Measurements from ENCODE around the gene AP1G1.

DNA sequence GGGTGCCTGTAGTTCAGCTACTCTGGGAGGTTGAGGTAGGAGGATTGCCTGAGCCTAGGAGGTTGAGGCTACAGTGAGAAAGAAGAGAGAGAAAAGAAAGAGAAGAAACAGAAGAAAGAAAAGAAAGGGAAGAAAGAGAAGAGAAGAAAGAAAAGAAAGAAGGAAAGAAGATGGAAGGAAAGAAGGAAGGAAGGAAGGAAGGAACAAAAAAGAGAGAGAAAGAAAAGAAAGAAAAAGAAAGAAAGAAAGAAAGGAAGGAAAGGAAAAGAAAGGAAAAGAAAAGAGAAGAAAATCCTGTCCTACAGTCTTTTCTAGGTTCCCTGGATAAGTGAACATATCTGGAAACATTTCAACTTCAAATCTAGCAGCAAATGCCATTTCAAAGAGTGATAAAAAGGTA is 54.5 kb downstream of the AP1G1 start:
- TF ChIP-seq, protein P1, sequence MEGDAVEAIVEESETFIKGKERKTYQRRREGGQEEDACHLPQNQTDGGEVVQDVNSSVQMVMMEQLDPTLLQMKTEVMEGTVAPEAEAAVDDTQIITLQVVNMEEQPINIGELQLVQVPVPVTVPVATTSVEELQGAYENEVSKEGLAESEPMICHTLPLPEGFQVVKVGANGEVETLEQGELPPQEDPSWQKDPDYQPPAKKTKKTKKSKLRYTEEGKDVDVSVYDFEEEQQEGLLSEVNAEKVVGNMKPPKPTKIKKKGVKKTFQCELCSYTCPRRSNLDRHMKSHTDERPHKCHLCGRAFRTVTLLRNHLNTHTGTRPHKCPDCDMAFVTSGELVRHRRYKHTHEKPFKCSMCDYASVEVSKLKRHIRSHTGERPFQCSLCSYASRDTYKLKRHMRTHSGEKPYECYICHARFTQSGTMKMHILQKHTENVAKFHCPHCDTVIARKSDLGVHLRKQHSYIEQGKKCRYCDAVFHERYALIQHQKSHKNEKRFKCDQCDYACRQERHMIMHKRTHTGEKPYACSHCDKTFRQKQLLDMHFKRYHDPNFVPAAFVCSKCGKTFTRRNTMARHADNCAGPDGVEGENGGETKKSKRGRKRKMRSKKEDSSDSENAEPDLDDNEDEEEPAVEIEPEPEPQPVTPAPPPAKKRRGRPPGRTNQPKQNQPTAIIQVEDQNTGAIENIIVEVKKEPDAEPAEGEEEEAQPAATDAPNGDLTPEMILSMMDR (IDR thresholded peaks at IDR 0.05) = no peak
- TF ChIP-seq POLR2AphosphoS5 (IDR thresholded peaks at IDR 0.05) = no peak
- TF ChIP-seq POLR2A (IDR thresholded peaks at IDR 0.05) = no peak

All from breast epithelium (tissue), 3 donors.